Hepatocyte (in vitro differentiated cells): Measurements from ENCODE around the gene ARMC5.

Experiments
- CTCF ChIP-seq: fragments of 200-600 bp; sonication (generic); IDR thresholded peaks from 2 replicates; pipeline ENCODE4 v1.5.1; 2016; ENCODE audit warnings: antibody characterized with exemption, mild to moderate bottlenecking; ENCODE audit not compliant: poor library complexity
- EZH2 ChIP-seq: fragments of 200-600 bp; sonication (generic); IDR thresholded peaks from 2 replicates; pipeline ENCODE4 v1.6.1; 2016; ENCODE audit warnings: antibody characterized with exemption, mild to moderate bottlenecking, borderline replicate concordance

DNA sequence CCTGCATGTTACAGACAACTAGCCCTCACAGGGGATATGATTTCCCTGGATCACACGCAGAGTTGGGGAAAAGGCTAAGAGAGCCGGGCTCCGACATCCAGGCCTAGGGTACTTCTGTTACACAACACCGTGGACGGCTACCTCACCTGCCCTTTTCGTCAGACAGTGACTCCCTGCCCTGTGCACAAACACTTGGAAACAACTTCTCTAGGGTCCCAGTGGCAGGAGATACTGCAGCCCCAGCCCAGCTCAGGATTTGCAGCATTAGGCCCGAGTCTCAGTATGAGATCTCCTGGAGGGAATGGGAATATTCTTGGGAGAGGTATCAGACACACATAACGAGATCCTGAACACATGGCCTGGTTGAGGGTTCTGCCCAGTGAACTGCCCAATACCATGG is 40.6 kb downstream of the ARMC5 start:
- TF ChIP-seq CTCF (no peak), EZH2 (no peak)
